OCI-LY3 (cell line): ENCODE measurements around the gene DRC3.

Experiments used
- CTCF ChIP-seq: fragments of 200-600, 300-600 bp; sonication (generic); IDR thresholded peaks from 2 replicates; pipeline ENCODE4 v1.5.1; 2014; ENCODE audit warnings: antibody characterized with exemption, low read length, low read depth
- EZH2phosphoT487 ChIP-seq: fragments of 200-600 bp; shearing (Covaris generic); IDR thresholded peaks from 2 replicates; pipeline ENCODE4 v1.6.1; 2018; ENCODE audit warnings: antibody characterized with exemption, mixed run types, low read depth

GRCh38 chr17:17947309-17947708 lies 25.4 kb upstream of the DRC3 start:
- TF ChIP-seq CTCF = no peak
- no peak for TF ChIP-seq EZH2phosphoT487
